HepG2 (cell line): Measurements from ENCODE around the gene TNFSF12. TPM values are rescaled to one million over a fixed set of nuclear protein-coding genes. Genes with fewer than 3 reads are reported as not detected.

ENCODE experiments used
- ARNT ChIP-seq: fragments of 450-650 bp; IDR thresholded peaks from 2 replicates; pipeline ENCODE4 v1.6.1; 2017
- ARNT2 ChIP-seq: sonication (generic); formaldehyde crosslinking; IDR thresholded peaks from 2 replicates; pipeline ENCODE4 v1.8.0; 2022; ENCODE audit warnings: mild to moderate bottlenecking, low read depth, missing genetic modification reagents, moderate library complexity
- CC2D1A ChIP-seq: sonication (generic); formaldehyde crosslinking; IDR thresholded peaks from 2 replicates; pipeline ENCODE4 v1.8.1; 2023; ENCODE audit warnings: mild to moderate bottlenecking, missing genetic modification reagents
- EED ChIP-seq: sonication (generic); formaldehyde crosslinking; IDR thresholded peaks from 2 replicates; pipeline ENCODE4 v1.5.0; 2020; ENCODE audit warnings: mild to moderate bottlenecking, missing genetic modification reagents
- ELF1 ChIP-seq: sonication (generic); formaldehyde crosslinking; IDR thresholded peaks from 2 replicates; pipeline ENCODE4 v1.4.0; 2020; ENCODE audit warnings: missing genetic modification reagents
- HNF4A ChIP-seq: sonication (generic); formaldehyde crosslinking; IDR thresholded peaks from 2 replicates; pipeline ENCODE4 v1.4.0; 2020; ENCODE audit warnings: missing genetic modification reagents
- MAX ChIP-seq: IDR thresholded peaks from 2 replicates; pipeline ENCODE4 v1.6.1; 2012; ENCODE audit warnings: inconsistent platforms
- MIER3 ChIP-seq: IDR thresholded peaks from 2 replicates; pipeline ENCODE4 v1.6.1; 2016; ENCODE audit warnings: missing compliant biosample characterization, borderline replicate concordance
- MIXL1 ChIP-seq: IDR thresholded peaks from 2 replicates; pipeline ENCODE4 v1.6.1; 2016
- MXI1 ChIP-seq: IDR thresholded peaks from 3 replicates; pipeline ENCODE4 v1.6.1; 2012; ENCODE audit warnings: low read depth, low read length, inconsistent platforms, borderline replicate concordance
- NFE2L1 ChIP-seq: sonication (generic); formaldehyde crosslinking; IDR thresholded peaks from 2 replicates; pipeline ENCODE4 v1.4.0; 2020; ENCODE audit warnings: missing genetic modification reagents, mild to moderate bottlenecking, borderline replicate concordance
- PCBP2 ChIP-seq: fragments of 200-400 bp; formaldehyde crosslinking; optimal IDR thresholded peaks from 2 replicates; pipeline ENCODE3; 2018; ENCODE audit warnings: low read length, low read depth; ENCODE audit not compliant: poor library complexity, severe bottlenecking
- SMARCE1 ChIP-seq: fragments of 450-650 bp; IDR thresholded peaks from 2 replicates; pipeline ENCODE4 v1.6.1; 2017; ENCODE audit warnings: borderline replicate concordance
- XBP1 ChIP-seq: sonication (generic); formaldehyde crosslinking; IDR thresholded peaks from 2 replicates; pipeline ENCODE4 v1.5.0; 2020; ENCODE audit warnings: missing genetic modification reagents
- XRCC5 ChIP-seq: fragments of 200-400 bp; formaldehyde crosslinking; optimal IDR thresholded peaks from 2 replicates; pipeline ENCODE3; 2017; ENCODE audit warnings: mild to moderate bottlenecking, low read length
- ZBTB7A ChIP-seq: sonication (generic); formaldehyde crosslinking; IDR thresholded peaks from 2 replicates; pipeline ENCODE4 v1.8.0; 2022; ENCODE audit warnings: mild to moderate bottlenecking, missing genetic modification reagents
- ZFX ChIP-seq: sonication (generic); formaldehyde crosslinking; IDR thresholded peaks from 2 replicates; pipeline ENCODE4 v1.4.0; 2020; ENCODE audit warnings: mild to moderate bottlenecking, low read depth, missing genetic modification reagents, moderate library complexity
- ZKSCAN5 ChIP-seq: sonication (generic); formaldehyde crosslinking; IDR thresholded peaks from 2 replicates; pipeline ENCODE4 v1.5.1; 2020; ENCODE audit warnings: mild to moderate bottlenecking, missing genetic modification reagents
- ZMYM3 ChIP-seq: sonication (generic); formaldehyde crosslinking; IDR thresholded peaks from 2 replicates; pipeline ENCODE4 v1.5.1; 2020; ENCODE audit warnings: mild to moderate bottlenecking, missing genetic modification reagents
- ZNF121 ChIP-seq: sonication (generic); formaldehyde crosslinking; IDR thresholded peaks from 2 replicates; pipeline ENCODE4 v1.5.0; 2020; ENCODE audit warnings: mild to moderate bottlenecking, missing genetic modification reagents
- ZNF20 ChIP-seq: sonication (generic); formaldehyde crosslinking; IDR thresholded peaks from 2 replicates; pipeline ENCODE4 v1.4.0; 2020; ENCODE audit warnings: mild to moderate bottlenecking, moderate library complexity, missing genetic modification reagents
- ZNF263 ChIP-seq: sonication (generic); formaldehyde crosslinking; IDR thresholded peaks from 2 replicates; pipeline ENCODE4 v1.4.0; 2020; ENCODE audit warnings: missing genetic modification reagents
- ZNF383 ChIP-seq: sonication (generic); formaldehyde crosslinking; IDR thresholded peaks from 2 replicates; pipeline ENCODE4 v1.4.0; 2020; ENCODE audit warnings: missing genetic modification reagents, mild to moderate bottlenecking, borderline replicate concordance
- ZNF44 ChIP-seq: sonication (generic); formaldehyde crosslinking; IDR thresholded peaks from 2 replicates; pipeline ENCODE4 v1.5.1; 2020; ENCODE audit warnings: mild to moderate bottlenecking, missing genetic modification reagents
- ZNF503 ChIP-seq: sonication (generic); formaldehyde crosslinking; IDR thresholded peaks from 2 replicates; pipeline ENCODE4 v1.4.0; 2020; ENCODE audit warnings: missing genetic modification reagents
- ZNF550 ChIP-seq: sonication (generic); formaldehyde crosslinking; IDR thresholded peaks from 2 replicates; pipeline ENCODE4 v1.4.0; 2020; ENCODE audit warnings: mild to moderate bottlenecking, missing genetic modification reagents, borderline replicate concordance
- ZNF710 ChIP-seq: sonication (generic); formaldehyde crosslinking; IDR thresholded peaks from 2 replicates; pipeline ENCODE4 v1.5.0; 2020; ENCODE audit warnings: mild to moderate bottlenecking, missing genetic modification reagents, borderline replicate concordance
- ZNF790 ChIP-seq: sonication (generic); formaldehyde crosslinking; IDR thresholded peaks from 2 replicates; pipeline ENCODE4 v1.8.0; 2022; ENCODE audit warnings: missing genetic modification reagents, mild to moderate bottlenecking, borderline replicate concordance
- ZSCAN12 ChIP-seq: sonication (generic); formaldehyde crosslinking; IDR thresholded peaks from 2 replicates; pipeline ENCODE4 v1.9.0; 2021; ENCODE audit warnings: mild to moderate bottlenecking, missing genetic modification reagents
- polyA plus RNA-seq, 8 experiments: library from polyadenylated mRNA; depleted of rRNA in 3 of 8; stranded (reverse) in 7 of 8; unstranded in 1 of 8; fragments of >200 nt; fragmentation: Illumina TruSeq in 4 of 8; extraction: Trizol in 4 of 8; gene quantifications; 2 replicates each; pipeline versions ENCODE4 v1.2.1 to v1.2.3, GENCODE V29; 2011 to 2016; ENCODE audit warnings: low read depth in 4 of 8, missing spikeins in 1 of 8, mixed read lengths in 1 of 8; ENCODE audit not compliant: insufficient read depth in 1 of 8
- total RNA-seq, 5 experiments: library from RNA; depleted of rRNA; stranded (reverse); fragments of >200 nt; fragmentation: Illumina TruSeq; extraction: Trizol; gene quantifications; 2 replicates each; pipeline ENCODE4 v1.2.3, GENCODE V29; 2016; ENCODE audit warnings: low read depth in 1 of 5

Gene TNFSF12
- total and polyA plus RNA-seq, 2 of the 13 experiments (the other 11 are each of a cell fraction or from before 2014, with no cell fraction given): 0.93 to 7.2 TPM

- no peak for TF ChIP-seq NFE2L1 (CRISPR knock-in tag)
- no peak for TF ChIP-seq ZNF383 (CRISPR knock-in tag)
- peak; percentile 14; the same call in 1 of the 2 replicates for TF ChIP-seq XBP1 (CRISPR knock-in tag)
- no peak for TF ChIP-seq EED (CRISPR knock-in tag)
- no peak for TF ChIP-seq SMARCE1
- TF ChIP-seq ZFX (CRISPR knock-in tag): peak; percentile 79
- TF ChIP-seq ZNF790 (CRISPR knock-in tag): no peak
- TF ChIP-seq MAX: peak; percentile 96
- TF ChIP-seq ZNF263 (CRISPR knock-in tag): no peak
- TF ChIP-seq PCBP2: no peak
- no peak for TF ChIP-seq MIXL1 (CRISPR knock-in tag)
- TF ChIP-seq ZNF44 (CRISPR knock-in tag): no peak
- no peak for TF ChIP-seq ARNT
- peak; percentile 92; the same call in 2 of the 3 replicates for TF ChIP-seq MXI1
- peak; percentile 27; the same call in 1 of the 2 replicates for TF ChIP-seq HNF4A (CRISPR knock-in tag)
- TF ChIP-seq ELF1 (CRISPR knock-in tag): peak; percentile 61
- TF ChIP-seq CC2D1A (CRISPR knock-in tag): no peak
- TF ChIP-seq ZNF550 (CRISPR knock-in tag): no peak
- TF ChIP-seq ZBTB7A (CRISPR knock-in tag): peak; percentile 76; the same call in 1 of the 2 replicates
- no peak for TF ChIP-seq ZNF710 (CRISPR knock-in tag)
- TF ChIP-seq ZMYM3 (CRISPR knock-in tag): no peak
- TF ChIP-seq MIER3 (CRISPR knock-in tag): peak; percentile 62; the same call in 1 of the 2 replicates
- TF ChIP-seq ZNF121 (CRISPR knock-in tag): no peak
- peak; percentile 45; the same call in 1 of the 2 replicates for TF ChIP-seq ZNF503 (CRISPR knock-in tag)
- TF ChIP-seq ARNT2 (CRISPR knock-in tag): peak; percentile 49; the same call in 1 of the 2 replicates
- no peak for TF ChIP-seq ZNF20
- TF ChIP-seq ZSCAN12: no peak
- no peak for TF ChIP-seq ZKSCAN5 (CRISPR knock-in tag)
- TF ChIP-seq XRCC5: no peak
Measured at GRCh38 chr17:7573324-7574080, 24.6 kb downstream of the TNFSF12 start (continued).
